ENCODE measurements around the gene ZNF469. TPM values are rescaled to one million over a fixed set of nuclear protein-coding genes. Genes with fewer than 3 reads are reported as not detected.

The ZNF469 gene
- total and polyA plus RNA-seq, 9 of the 15 experiments (the other 6 are each of a cell fraction or from before 2014, with no cell fraction given) = 0.01 to 0.04 TPM; not detected in 7

GRCh38 chr16:88333848-88334777, 48.6 kb upstream of the ZNF469 start (continued):
- no peak for TF ChIP-seq ZNF277 (CRISPR knock-in tag; IDR thresholded peaks at IDR 0.05; ENCODE audit: borderline replicate concordance)
- no peak for TF ChIP-seq ZNF121 (CRISPR knock-in tag; conservative IDR thresholded peaks at IDR 0.05)
- no peak for TF ChIP-seq NCOA2 (IDR thresholded peaks at IDR 0.05; ENCODE audit: partially characterized antibody in 2 of 2)
- TF ChIP-seq ZNF586 (CRISPR knock-in tag; conservative IDR thresholded peaks at IDR 0.05) = no peak
- TF ChIP-seq, protein P1, sequence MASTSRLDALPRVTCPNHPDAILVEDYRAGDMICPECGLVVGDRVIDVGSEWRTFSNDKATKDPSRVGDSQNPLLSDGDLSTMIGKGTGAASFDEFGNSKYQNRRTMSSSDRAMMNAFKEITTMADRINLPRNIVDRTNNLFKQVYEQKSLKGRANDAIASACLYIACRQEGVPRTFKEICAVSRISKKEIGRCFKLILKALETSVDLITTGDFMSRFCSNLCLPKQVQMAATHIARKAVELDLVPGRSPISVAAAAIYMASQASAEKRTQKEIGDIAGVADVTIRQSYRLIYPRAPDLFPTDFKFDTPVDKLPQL (IDR thresholded peaks at IDR 0.05; ENCODE audit: extremely low read depth, insufficient read length) = no peak
- no peak for TF ChIP-seq HNRNPH1 (optimal IDR thresholded peaks at IDR 0.05; ENCODE audit: low read depth, low read length)
- no peak for TF ChIP-seq IRF2 (CRISPR knock-in tag; IDR thresholded peaks at IDR 0.05)
- TF ChIP-seq NEUROD1 (IDR thresholded peaks at IDR 0.05; ENCODE audit: borderline replicate concordance, low read depth, low read length, partially characterized antibody) = no peak
- TF ChIP-seq KAT8 (IDR thresholded peaks at IDR 0.05; ENCODE audit: low read depth) = no peak
- TF ChIP-seq, protein P2, sequence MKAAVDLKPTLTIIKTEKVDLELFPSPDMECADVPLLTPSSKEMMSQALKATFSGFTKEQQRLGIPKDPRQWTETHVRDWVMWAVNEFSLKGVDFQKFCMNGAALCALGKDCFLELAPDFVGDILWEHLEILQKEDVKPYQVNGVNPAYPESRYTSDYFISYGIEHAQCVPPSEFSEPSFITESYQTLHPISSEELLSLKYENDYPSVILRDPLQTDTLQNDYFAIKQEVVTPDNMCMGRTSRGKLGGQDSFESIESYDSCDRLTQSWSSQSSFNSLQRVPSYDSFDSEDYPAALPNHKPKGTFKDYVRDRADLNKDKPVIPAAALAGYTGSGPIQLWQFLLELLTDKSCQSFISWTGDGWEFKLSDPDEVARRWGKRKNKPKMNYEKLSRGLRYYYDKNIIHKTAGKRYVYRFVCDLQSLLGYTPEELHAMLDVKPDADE (conservative IDR thresholded peaks at IDR 0.05; ENCODE audit: control insufficient read depth, low read depth, low read length) = no peak
- TF ChIP-seq ZNF77 (CRISPR knock-in tag; IDR thresholded peaks at IDR 0.05) = no peak
- peak; percentile 75; the same call in 1 of the 2 replicates for TF ChIP-seq MIER1 (IDR thresholded peaks at IDR 0.05; ENCODE audit: low read depth)
- no peak for TF ChIP-seq ZNF785 (CRISPR knock-in tag; IDR thresholded peaks at IDR 0.05)
- TF ChIP-seq CTCFL (IDR thresholded peaks at IDR 0.05; ENCODE audit: borderline replicate concordance, insufficient read depth, low read depth, low read length, poor library complexity, severe bottlenecking) = no peak
- TF ChIP-seq ZNF79 (CRISPR knock-in tag; IDR thresholded peaks at IDR 0.05; ENCODE audit: low read depth) = no peak
- TF ChIP-seq HIVEP1 (CRISPR knock-in tag; IDR thresholded peaks at IDR 0.05) = no peak
- TF ChIP-seq PTBP1 (IDR thresholded peaks at IDR 0.05; ENCODE audit: low read depth, low read length) = no peak
- TF ChIP-seq TFAM (CRISPR knock-in tag; conservative IDR thresholded peaks at IDR 0.05) = no peak
- no peak for TF ChIP-seq MYC (IDR thresholded peaks at IDR 0.05; ENCODE audit: low read depth, low read length)
- no peak for TF ChIP-seq MYC (CRISPR knock-in tag; IDR thresholded peaks at IDR 0.05; ENCODE audit: borderline replicate concordance, low read depth)
- no peak for TF ChIP-seq SNRNP70 (optimal IDR thresholded peaks at IDR 0.05; ENCODE audit: low read depth, low read length)

All from K562 (cell line).